ENCODE measurements around the gene OCRL.

- TF ChIP-seq CTCF (conservative IDR thresholded peaks at IDR 0.05; ENCODE audit: low read length) (no peak), EZH2phosphoT487 (IDR thresholded peaks at IDR 0.05; ENCODE audit: borderline replicate concordance) (no peak)
These were observed 53.1 kb downstream of the OCRL start for GRCh38 chrX:129593137-129593536.

Measured in Loucy (cell line).